DOHH2 (cell line): ENCODE data around the gene IPO11.

ENCODE experiments used
- H3F3A ChIP-seq: fragments of 200-600 bp; sonication (generic), shearing (Covaris generic); 2 replicates; pipeline ENCODE4 v1.6.0; 2016; ENCODE audit warnings: antibody characterized with exemption, mild to moderate bottlenecking; ENCODE audit not compliant: control insufficient read depth, insufficient read depth
- H3K27ac ChIP-seq: fragments of 200-600 bp; sonication (generic); 2 replicates; pipeline ENCODE4 v1.5.1; 2014; ENCODE audit warnings: low read depth, mild to moderate bottlenecking, low read length, moderate library complexity
- H3K27me3 ChIP-seq: fragments of 200-600 bp; sonication (generic); 2 replicates; pipeline ENCODE4 v1.6.1; 2014; ENCODE audit warnings: mild to moderate bottlenecking, low read length, mixed read lengths; ENCODE audit not compliant: control insufficient read depth
- H3K36me3 ChIP-seq: fragments of 200-600 bp; sonication (generic); 2 replicates; pipeline ENCODE4 v1.6.1; 2014; ENCODE audit warnings: mild to moderate bottlenecking, low read length, moderate library complexity, mixed read lengths; ENCODE audit not compliant: control insufficient read depth
- H3K4me1 ChIP-seq: fragments of 200-600 bp; sonication (generic); 2 replicates; pipeline ENCODE4 v1.6.1; 2014; ENCODE audit warnings: mild to moderate bottlenecking, low read length, mixed read lengths; ENCODE audit not compliant: control insufficient read depth
- H3K4me2 ChIP-seq: fragments of 200-600 bp; sonication (generic); 2 replicates; pipeline ENCODE4 v1.6.0; 2014; ENCODE audit warnings: mild to moderate bottlenecking, low read length, moderate library complexity
- H3K4me3 ChIP-seq: fragments of 200-600 bp; sonication (generic); 2 replicates; pipeline ENCODE4 v1.5.1; 2014; ENCODE audit warnings: mild to moderate bottlenecking, low read length, mixed read lengths
- H3K79me2 ChIP-seq: fragments of 200-600 bp; sonication (generic); 2 replicates; pipeline ENCODE4 v1.6.1; 2014; ENCODE audit warnings: mild to moderate bottlenecking, low read length, mixed read lengths; ENCODE audit not compliant: control insufficient read depth
- H3K9me2 ChIP-seq: fragments of 200-600 bp; sonication (generic); replicated peaks from 2 replicates; pipeline ENCODE4 v1.6.1; 2014; ENCODE audit warnings: mild to moderate bottlenecking, low read length, mixed read lengths; ENCODE audit not compliant: control insufficient read depth
- H3K9me3 ChIP-seq: fragments of 200-600 bp; sonication (generic); 2 replicates; pipeline ENCODE4 v1.6.1; 2014; ENCODE audit warnings: antibody characterized with exemption, low read length, mixed read lengths; ENCODE audit not compliant: control insufficient read depth, insufficient read depth
- H4K20me1 ChIP-seq: fragments of 200-600 bp; sonication (generic); 2 replicates; pipeline ENCODE4 v1.6.0; 2014; ENCODE audit warnings: low read depth, mild to moderate bottlenecking, antibody characterized with exemption, low read length, moderate library complexity; ENCODE audit not compliant: control insufficient read depth, insufficient read depth
- CTCF ChIP-seq: fragments of 200-600 bp; sonication (generic); IDR thresholded peaks from one replicate; pipeline ENCODE4 v1.5.1; 2014; ENCODE audit warnings: antibody characterized with exemption, mild to moderate bottlenecking, low read depth, low read length; ENCODE audit not compliant: poor library complexity, severe bottlenecking
- EZH2phosphoT487 ChIP-seq: fragments of 200-600 bp; sonication (generic); IDR thresholded peaks from 2 replicates; pipeline ENCODE4 v1.6.1; 2017; ENCODE audit warnings: borderline replicate concordance, mild to moderate bottlenecking, antibody characterized with exemption, low read length, moderate library complexity, mixed read lengths

The IPO11 gene

GRCh38 chr5:62494772-62495171 is 82.2 kb downstream of the IPO11 start:
- peaks cover 12% of the 10 kb centered on the region for H3K4me1 ChIP-seq
- no peak overlapping the region for H3K27ac ChIP-seq
- no peaks in the 10 kb centered on the region for H3F3A ChIP-seq
- no peaks in the 10 kb centered on the region for H3K9me3 ChIP-seq
- no peak for TF ChIP-seq CTCF
- TF ChIP-seq EZH2phosphoT487 = no peak
- H3K79me2 ChIP-seq = no peaks in the 10 kb centered on the region
- H3K4me2 ChIP-seq = peak overlapping the region; percentile 21
- no peaks in the 10 kb centered on the region for H3K9me2 ChIP-seq
- no peaks in the 10 kb centered on the region for H4K20me1 ChIP-seq
- H3K4me3 ChIP-seq = no peak overlapping the region
- no peaks in the 10 kb centered on the region for H3K27me3 ChIP-seq
- H3K36me3 ChIP-seq = peaks cover 47% of the 10 kb centered on the region

GRCh38 chr5:62496876-62497275 is 84.3 kb downstream of the IPO11 start:
- peaks cover 48% of the 10 kb centered on the region for H3K36me3 ChIP-seq
- no peaks in the 10 kb centered on the region for H3K9me3 ChIP-seq
- TF ChIP-seq CTCF (no peak), EZH2phosphoT487 (no peak)
- no peak overlapping the region for H3K4me2 ChIP-seq
- peaks cover 17% of the 10 kb centered on the region for H3K4me1 ChIP-seq
- H3K4me3 ChIP-seq = no peak overlapping the region
- no peak overlapping the region for H3K27ac ChIP-seq
- no peaks in the 10 kb centered on the region for H3K79me2 ChIP-seq
- no peaks in the 10 kb centered on the region for H4K20me1 ChIP-seq
- H3K27me3 ChIP-seq = no peaks in the 10 kb centered on the region
- no peaks in the 10 kb centered on the region for H3K9me2 ChIP-seq
- H3F3A ChIP-seq = no peaks in the 10 kb centered on the region

GRCh38 chr5:62498961-62499360 is 86.4 kb downstream of the IPO11 start:
- H3K9me2 ChIP-seq = no peaks in the 10 kb centered on the region
- H3K27ac ChIP-seq = no peak overlapping the region
- TF ChIP-seq EZH2phosphoT487 (no peak), CTCF (no peak)
- H3K36me3 ChIP-seq = peaks cover 49% of the 10 kb centered on the region
- H3K9me3 ChIP-seq = no peaks in the 10 kb centered on the region
- H3K4me3 ChIP-seq = no peak overlapping the region
- H3K27me3 ChIP-seq = no peaks in the 10 kb centered on the region
- H3K4me2 ChIP-seq = no peak overlapping the region
- H3F3A ChIP-seq = 0 out of 2 replicates have a peak, but pooled peaks cover 8% of the 10 kb centered on the region
- H4K20me1 ChIP-seq = no peaks in the 10 kb centered on the region
- H3K4me1 ChIP-seq = peaks cover 31% of the 10 kb centered on the region
- no peaks in the 10 kb centered on the region for H3K79me2 ChIP-seq

- no peaks in the 10 kb centered on the region for H3K79me2 ChIP-seq
- H3K9me3 ChIP-seq = no peaks in the 10 kb centered on the region
- TF ChIP-seq EZH2phosphoT487 = no peak
- TF ChIP-seq CTCF = no peak
- no peaks in the 10 kb centered on the region for H3K9me2 ChIP-seq
- H3K27ac ChIP-seq = no peak overlapping the region
- H3K4me1 ChIP-seq = peaks cover 24% of the 10 kb centered on the region
- H3F3A ChIP-seq = 0 out of 2 replicates have a peak, but pooled peaks cover 8% of the 10 kb centered on the region
- H3K27me3 ChIP-seq = no peaks in the 10 kb centered on the region
- H3K4me3 ChIP-seq = no peak overlapping the region
- no peaks in the 10 kb centered on the region for H4K20me1 ChIP-seq
- H3K4me2 ChIP-seq = no peak overlapping the region
- peaks cover 46% of the 10 kb centered on the region for H3K36me3 ChIP-seq
Measured at GRCh38 chr5:62499756-62500155, 87.2 kb downstream of the IPO11 start.
